ENCODE data around the gene ARAP2. TPM values are rescaled to one million over a fixed set of nuclear protein-coding genes. Genes with fewer than 3 reads are reported as not detected.
A peak's percentile ranks its signal among the peaks of the same experiment; 100 is the strongest.

The ARAP2 gene
- total RNA-seq, 1 experiment from 2014 or later: 8.3 TPM

DNA sequence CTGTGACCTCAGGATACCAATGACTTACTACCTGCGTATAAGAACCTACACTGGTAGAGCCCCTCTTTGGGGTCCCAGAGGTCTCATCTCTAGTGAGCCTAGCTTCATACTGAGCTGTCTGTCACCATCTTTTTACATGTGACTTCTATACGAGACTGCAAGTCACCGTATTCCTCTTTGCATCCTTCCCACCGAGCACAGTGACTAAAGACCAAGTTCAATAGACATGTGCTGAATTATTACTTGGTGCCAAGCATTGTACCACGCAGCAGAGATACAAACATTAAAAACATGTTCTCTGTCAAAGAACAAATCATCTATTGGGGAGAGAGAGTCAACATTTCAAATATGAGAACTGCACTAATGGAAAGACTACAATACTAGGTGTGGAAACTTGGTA lies 16.4 kb downstream of the ARAP2 start:
- in situ Hi-C loops (cut with HindIII; ENCODE audit: low pct_unique_long_range_greater_than_20kb, low sequenced_read_pairs): no loop called here
- no peak for DNase-seq (ENCODE audit: low read depth, low spot score)

- no peak for DNase-seq (ENCODE audit: low read depth, low spot score)
- in situ Hi-C loops (cut with HindIII; ENCODE audit: low pct_unique_long_range_greater_than_20kb, low sequenced_read_pairs): no loop called here
Measured at GRCh38 chr4:36226430-36227227, 17.7 kb downstream of the ARAP2 start.

- peak; percentile 51 for DNase-seq (ENCODE audit: low read depth, low spot score)
- in situ Hi-C loops (cut with HindIII; ENCODE audit: low pct_unique_long_range_greater_than_20kb, low sequenced_read_pairs): no loop called here
Measured at GRCh38 chr4:36224972-36225903, 19.1 kb downstream of the ARAP2 start.

- in situ Hi-C loops (cut with HindIII; ENCODE audit: low pct_unique_long_range_greater_than_20kb, low sequenced_read_pairs): no loop called here
- DNase-seq (ENCODE audit: low read depth, low spot score): no peak
Measured at GRCh38 chr4:36222702-36223101, 21.6 kb downstream of the ARAP2 start.

DNA sequence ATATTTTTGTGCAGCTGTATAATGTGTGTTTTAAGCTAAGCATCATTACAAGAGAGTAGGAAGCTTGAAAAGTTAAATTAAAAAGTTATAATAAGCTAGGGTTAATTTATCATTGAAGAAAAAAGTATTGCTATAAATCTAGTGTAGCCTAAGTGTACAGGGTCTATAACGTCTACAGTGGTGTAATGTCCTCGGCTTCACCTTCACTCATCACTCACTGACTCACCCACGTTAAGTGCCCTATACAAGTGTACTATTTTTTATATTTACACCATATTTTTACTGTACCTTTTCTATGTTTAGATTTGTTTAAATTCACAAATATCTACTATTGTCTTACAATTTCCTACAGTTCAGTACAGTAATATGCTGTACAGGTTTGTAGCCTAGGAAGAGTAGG lies 23.5 kb downstream of the ARAP2 start:
- in situ Hi-C loops (cut with HindIII; ENCODE audit: low pct_unique_long_range_greater_than_20kb, low sequenced_read_pairs): no loop called here
- no peak for DNase-seq (ENCODE audit: low read depth, low spot score)

DNA sequence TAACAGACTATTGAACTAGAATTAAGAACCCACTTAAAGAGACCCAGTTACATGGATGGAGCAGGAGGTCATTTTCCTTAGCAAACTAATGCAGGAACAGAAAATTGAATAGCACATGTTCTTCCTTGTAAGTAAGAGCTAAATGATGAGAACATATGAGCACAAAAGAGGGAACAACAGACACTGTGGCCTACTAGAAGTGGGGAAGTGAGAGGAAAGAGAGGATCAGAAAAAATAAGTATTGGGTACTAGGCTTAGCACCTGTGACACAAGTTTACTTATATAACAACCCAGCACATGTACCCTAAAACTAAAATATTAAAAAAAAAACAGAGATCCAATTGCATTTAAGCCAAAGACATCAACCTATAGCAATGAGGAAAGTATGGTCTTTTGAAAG lies 26.2 kb downstream of the ARAP2 start:
- DNase-seq (ENCODE audit: low read depth, low spot score): no peak
- in situ Hi-C loops (cut with HindIII; ENCODE audit: low pct_unique_long_range_greater_than_20kb, low sequenced_read_pairs): no loop called here

- peak; percentile 70 for DNase-seq (ENCODE audit: low read depth, low spot score)
- in situ Hi-C loops (cut with HindIII; ENCODE audit: low pct_unique_long_range_greater_than_20kb, low sequenced_read_pairs): no loop called here
Measured at GRCh38 chr4:36215627-36216026, 28.7 kb downstream of the ARAP2 start.

GRCh38 chr4:36214735-36215485 lies 29.4 kb downstream of the ARAP2 start:
- DNase-seq (ENCODE audit: low read depth, low spot score): no peak
- in situ Hi-C loops (cut with HindIII; ENCODE audit: low pct_unique_long_range_greater_than_20kb, low sequenced_read_pairs): no loop called here

DNA sequence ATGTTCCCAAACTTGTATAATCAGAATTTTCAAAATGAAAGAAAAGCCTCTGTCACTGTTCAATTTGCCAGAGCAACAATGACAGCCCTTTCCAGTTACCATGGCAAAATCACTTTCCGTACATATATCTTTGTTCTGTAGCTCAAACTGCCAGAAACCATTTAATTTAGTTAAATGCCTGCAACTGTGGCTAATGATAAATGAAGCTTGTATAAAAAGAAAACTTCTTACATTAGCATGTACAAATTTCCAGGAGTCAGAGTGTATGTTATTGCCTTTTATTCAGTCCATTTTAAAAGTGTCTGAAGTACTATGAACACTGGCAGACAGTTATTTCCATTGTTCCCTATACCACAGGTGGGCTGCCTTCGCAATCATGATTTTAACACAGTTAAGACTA lies 30.3 kb downstream of the ARAP2 start:
- in situ Hi-C loops (cut with HindIII; ENCODE audit: low pct_unique_long_range_greater_than_20kb, low sequenced_read_pairs): no loop called here

GRCh38 chr4:36211084-36211483 lies 33.2 kb downstream of the ARAP2 start:
- in situ Hi-C loops (cut with HindIII; ENCODE audit: low pct_unique_long_range_greater_than_20kb, low sequenced_read_pairs): no loop called here
- no peak for DNase-seq (ENCODE audit: low read depth, low spot score)

More for the DNA sequence above, 30.3 kb downstream of the ARAP2 start:
- no peak for DNase-seq (ENCODE audit: low read depth, low spot score)

DNA sequence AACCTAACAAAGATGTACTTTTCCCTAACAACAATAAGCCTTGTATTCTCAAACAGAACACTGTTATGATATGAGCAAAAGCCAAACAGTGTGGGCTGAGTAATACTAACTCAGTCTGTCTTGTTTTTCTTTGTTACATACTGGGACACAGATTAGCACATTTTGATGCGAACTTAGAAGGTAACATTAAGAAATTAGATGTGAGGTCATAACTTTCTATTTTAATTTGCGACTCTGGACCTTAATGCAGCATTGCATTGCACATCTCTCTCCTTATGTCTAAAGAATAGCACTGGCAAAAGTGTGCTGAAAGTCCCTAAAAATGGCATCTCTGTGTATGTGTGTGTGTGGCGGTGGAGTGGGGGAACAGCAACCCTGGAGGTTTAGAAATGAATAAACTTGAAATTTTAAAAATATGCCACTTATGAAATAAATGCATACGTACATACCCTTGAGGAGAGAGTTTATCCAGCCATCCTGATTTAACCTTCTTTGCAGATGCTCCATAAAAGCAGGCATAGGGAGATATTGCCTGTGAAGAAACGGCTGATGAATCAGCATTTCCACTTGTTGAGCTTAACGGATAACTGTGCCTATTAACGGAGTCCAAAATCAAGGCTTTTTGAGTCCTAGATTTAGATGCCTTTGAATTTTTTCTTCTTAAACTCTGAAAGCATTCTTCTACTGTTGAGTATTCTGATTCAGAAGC lies 34.2 kb downstream of the ARAP2 start:
- in situ Hi-C loops (cut with HindIII; ENCODE audit: low pct_unique_long_range_greater_than_20kb, low sequenced_read_pairs): no loop called here

GRCh38 chr4:36208893-36209473 lies 35.3 kb downstream of the ARAP2 start:
- in situ Hi-C loops (cut with HindIII; ENCODE audit: low pct_unique_long_range_greater_than_20kb, low sequenced_read_pairs): no loop called here
- no peak for DNase-seq (ENCODE audit: low read depth, low spot score)

More for the DNA sequence above, 34.2 kb downstream of the ARAP2 start:
- DNase-seq (ENCODE audit: low read depth, low spot score): peak; percentile 68

- DNase-seq (ENCODE audit: low read depth, low spot score): no peak
- in situ Hi-C loops (cut with HindIII; ENCODE audit: low pct_unique_long_range_greater_than_20kb, low sequenced_read_pairs): no loop called here
Measured at GRCh38 chr4:36207831-36208520, 36.3 kb downstream of the ARAP2 start.

- in situ Hi-C loops (cut with HindIII; ENCODE audit: low pct_unique_long_range_greater_than_20kb, low sequenced_read_pairs): no loop called here
- DNase-seq (ENCODE audit: low read depth, low spot score): no peak
Measured at GRCh38 chr4:36207367-36207766, 36.9 kb downstream of the ARAP2 start.

DNA sequence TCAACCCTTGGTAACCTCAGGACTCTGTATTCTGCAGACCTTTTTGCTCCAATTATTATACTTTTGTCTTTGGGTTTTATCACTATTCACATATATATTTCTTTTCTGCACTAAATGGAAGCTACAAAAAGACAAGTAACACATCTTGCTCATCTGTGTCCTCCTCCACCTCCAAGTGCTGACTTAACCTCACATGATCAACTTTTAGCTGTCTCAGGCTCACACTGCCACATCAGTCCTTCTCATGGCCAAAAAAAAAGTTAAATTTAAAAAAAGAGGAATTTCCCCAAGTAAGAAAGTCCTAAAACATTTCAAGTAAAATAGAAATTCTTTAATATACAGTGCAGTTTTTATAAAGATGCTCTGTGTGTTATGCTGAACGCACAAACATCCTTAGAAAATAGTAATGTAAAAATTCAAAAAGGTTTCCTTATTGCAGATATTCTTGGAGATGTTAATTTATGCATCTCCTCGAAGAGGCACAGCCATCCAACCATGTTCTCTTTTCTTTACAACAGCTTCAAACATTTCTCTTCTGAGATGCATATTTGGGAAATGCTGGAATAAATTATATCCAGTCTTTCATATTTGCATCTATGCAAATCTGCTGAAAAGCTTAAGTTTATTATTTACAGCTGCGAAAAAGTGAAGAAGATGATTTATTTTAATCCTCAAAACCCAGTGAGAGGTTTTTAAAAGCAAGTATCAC lies 37.6 kb downstream of the ARAP2 start:
- DNase-seq (ENCODE audit: low read depth, low spot score): no peak
- in situ Hi-C loops (cut with HindIII; ENCODE audit: low pct_unique_long_range_greater_than_20kb, low sequenced_read_pairs): no loop called here

- in situ Hi-C loops (cut with HindIII; ENCODE audit: low pct_unique_long_range_greater_than_20kb, low sequenced_read_pairs): no loop called here
- DNase-seq (ENCODE audit: low read depth, low spot score): no peak
Measured at GRCh38 chr4:36206012-36206411, 38.3 kb downstream of the ARAP2 start.

Data from SK-MEL-5 (cell line).